NOMO-1 treated with DMSO at 0.1 percent for 48 hours (cell line): ENCODE data around the gene ANKRD16.

Source experiments
- DNase-seq: peaks from one replicate; lab custom pipeline; 2025; ENCODE audit not compliant: unreplicated experiment; lab: John Stamatoyannopoulos, UW

Gene ANKRD16

DNA sequence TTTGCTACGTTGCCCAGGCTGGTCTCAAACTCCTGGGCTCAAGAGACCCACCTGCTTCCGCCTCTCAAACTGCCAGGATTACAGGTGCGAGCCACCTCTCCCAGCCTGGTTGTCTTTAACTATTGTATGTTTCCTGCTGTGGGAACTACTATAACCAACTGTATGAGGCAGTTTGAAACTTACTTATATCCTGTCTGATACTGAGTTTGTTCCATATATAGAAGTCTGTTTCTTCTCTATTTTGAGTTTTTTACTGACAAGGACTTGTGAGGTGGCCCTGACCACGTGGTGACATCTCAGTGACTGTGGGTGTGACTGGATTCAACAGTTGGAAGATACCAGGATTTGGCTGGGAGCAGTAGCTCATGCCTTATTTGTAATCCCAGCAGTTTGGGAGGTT lies 14.5 kb upstream of the ANKRD16 start:
- no peak for DNase-seq

DNA sequence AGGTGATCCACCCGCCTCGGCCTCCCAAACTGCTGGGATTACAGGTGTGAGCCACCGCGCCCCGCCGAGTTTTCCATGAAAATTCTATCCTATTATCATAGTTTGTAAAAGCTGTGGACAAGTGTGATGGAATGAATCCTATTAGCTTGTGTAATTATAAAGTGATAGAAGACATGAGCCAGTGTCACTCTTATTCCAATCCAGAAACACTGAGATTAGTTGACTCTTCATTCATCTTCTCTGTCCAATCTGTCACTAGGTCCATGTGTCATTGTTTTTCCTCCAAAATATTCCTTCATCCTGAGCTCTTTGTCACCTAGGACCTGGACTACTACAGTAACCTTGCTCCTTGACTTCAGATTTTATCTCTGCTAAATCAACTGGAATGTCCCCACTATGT lies 13.9 kb upstream of the ANKRD16 start:
- no peak for DNase-seq

DNA sequence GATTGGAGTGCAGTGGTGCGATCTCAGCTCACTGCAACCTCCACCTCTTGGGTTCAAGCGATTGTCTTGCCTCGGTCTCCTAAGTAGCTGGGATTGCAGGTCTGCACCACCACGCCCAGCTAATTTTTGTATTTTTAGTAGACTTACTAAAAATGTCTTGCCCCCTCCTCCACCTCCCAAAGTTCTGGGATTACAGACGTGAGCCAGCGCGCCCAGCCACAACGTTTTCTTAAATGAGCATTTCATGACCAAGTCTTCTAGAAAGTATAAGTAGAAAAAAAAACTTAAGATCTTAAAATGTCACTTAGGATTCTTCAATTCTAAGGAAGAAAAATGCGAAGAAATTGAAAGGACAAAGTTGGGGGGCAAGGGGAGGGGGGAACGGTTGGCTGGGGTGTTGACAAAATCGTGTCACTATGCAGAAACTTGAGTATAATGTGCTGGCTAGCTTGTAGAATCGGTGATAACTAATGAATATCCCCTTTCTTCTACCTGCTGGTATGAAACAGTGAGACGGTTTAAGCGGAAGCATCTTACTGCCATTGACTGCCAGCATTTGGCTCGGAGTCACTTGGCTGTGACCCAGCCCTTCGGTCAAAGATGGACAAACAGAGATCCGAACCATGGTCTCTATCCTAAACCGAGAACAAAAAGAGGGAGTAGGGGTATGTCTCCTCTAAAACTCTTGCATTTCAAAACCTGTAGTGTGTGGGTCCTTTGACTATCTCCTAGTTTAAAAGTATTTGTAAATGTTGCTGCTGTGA lies 13.0 kb upstream of the ANKRD16 start:
- no peak for DNase-seq

DNA sequence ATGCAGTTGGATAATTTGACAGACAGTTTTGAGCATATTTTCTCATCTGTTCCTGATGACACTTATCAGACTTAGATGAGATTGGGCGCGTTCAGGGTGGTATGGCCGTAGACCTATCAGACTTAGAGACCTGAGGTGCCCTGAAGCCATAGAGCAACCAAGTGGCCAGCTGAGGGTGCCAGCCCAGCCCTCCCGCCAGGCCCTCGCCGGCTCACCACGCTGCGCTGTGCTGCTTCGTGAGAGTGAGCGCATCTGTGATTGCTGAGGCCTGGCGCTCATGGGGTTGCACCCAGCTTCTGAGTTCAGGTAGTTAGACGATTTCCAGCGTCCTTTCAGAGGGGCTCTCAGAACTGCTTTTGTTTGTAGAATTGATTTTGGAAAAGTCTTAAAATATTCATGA lies 10.6 kb upstream of the ANKRD16 start:
- DNase-seq = no peak

DNA sequence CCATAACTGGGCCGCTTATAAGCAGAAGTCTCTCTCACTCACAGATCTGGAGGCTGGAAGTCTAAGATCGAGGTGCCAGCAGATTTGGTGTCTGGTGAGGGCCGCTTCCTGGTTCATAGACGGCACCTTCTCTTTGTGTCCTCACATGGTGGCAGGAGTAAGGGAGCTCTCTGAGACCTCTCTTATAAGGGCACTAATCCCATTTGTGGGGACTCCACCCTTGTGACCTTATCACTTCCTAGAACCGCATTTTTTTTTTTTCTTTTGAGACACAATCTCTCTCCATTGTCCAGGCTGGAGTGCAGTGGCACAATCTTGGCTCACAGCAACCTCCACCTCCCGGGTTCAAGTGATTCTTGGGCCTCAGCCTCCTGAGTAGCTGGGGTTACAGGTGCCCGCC lies 8.5 kb upstream of the ANKRD16 start:
- DNase-seq = no peak

DNA sequence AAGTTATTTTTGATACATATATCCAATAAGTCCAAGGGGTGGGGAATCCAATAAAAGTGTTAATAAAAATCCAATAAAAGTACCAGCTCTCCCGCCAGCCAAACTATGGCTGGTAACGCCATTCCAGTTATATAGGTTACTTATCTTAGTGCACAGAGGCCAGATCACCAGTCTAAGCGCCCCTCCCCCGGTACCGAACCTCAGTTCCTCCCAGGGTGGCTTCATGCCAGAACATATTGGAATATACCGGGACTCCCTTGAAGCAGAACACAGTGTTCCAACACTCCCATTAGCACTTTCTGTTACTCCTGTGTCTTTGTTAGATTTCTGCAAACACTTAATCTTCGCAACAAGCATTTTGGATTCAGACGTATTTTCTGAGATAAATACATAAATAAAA lies 7.8 kb upstream of the ANKRD16 start:
- no peak for DNase-seq

DNA sequence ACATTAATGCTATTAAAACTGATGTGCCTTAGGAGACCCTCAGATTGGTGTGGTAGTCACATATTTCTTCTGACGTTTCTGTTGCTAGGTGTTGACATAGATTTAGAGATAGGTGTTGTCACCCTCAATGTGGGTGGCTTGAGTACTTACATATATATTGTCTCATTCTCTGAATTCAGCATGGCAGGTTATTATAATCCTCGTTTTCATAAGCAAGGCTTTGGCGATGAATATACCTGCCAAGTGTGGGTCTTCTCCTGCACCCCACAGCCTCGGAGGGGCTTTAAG lies 7.3 kb upstream of the ANKRD16 start:
- no peak for DNase-seq

DNA sequence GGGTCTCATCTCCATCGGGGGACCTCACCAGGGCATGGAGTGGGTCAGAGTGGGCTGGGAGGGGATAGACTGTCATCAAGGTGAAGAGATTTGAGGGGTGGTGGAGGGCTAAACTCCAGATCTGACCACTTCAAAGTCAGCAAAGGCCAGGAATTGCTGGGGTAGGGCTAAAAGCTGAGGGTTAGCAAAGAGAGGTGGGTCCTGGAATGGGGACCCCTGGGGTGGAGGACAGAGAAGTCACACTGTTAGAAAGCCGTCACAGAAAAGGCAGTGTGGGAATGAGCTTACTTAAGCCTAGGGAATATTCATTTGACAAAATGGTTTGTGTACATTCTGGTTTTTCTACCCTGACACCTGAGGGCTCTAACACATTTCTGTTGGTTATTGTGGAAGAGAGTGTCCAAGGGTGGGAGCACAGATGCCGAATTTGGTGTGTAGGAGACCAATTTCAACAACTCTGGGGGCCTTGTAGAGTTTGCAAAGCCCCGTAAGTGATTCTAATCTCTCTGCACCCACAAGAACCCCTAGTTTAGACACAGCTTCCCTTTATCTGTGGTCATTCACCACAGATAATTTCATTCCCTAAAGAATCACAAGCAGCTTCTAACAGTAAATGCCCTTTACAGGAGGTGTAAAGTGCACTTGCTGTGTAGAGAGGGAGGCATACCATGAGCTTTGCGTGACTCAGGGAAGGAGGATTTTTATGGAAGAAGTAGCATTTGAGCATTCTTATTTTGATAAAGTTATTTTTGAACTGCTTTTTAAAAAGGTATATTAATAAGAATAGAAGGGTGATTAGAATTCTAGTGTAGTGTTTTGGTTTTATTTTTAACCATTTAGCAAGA lies 6.7 kb upstream of the ANKRD16 start:
- DNase-seq = no peak

DNA sequence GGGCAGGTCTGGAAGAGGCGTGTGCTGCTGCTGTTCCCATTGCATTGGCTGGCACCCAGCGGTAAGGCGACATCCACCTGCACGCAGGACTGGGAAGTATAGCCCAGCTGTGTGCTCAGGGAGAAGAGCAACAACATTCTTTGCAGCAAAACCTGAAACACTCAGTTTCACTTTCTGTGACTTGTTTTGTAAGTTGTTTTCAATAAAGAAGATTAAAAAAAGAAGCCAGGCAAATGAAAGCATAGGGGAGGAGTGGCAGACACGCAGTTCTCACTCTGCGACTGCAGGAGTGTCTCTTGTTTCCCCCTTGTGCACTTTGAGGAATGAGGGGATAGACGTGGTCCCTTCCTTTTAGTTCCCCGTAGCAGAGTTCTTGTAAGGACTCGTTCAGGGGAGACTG lies 6.1 kb upstream of the ANKRD16 start:
- no peak for DNase-seq

DNA sequence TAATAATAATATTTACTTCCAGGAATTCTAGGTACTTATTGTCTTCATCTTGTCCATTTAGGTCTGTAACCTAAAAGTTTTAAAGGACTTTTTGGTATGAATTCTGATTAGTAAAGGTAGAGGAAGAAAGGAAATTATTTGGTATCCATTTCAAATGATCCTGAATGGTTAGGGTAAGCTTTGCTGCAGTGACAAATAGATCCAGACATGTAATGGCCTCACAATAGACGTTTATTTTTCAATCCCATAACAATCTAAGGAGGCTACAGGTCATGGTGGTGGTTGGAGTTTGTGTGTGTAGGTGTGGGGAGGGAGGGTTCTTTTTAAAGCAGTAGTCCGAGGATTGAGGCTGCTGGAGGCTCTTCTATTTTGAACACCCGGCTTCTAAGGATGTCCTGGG lies 5.7 kb upstream of the ANKRD16 start:
- DNase-seq = no peak

DNA sequence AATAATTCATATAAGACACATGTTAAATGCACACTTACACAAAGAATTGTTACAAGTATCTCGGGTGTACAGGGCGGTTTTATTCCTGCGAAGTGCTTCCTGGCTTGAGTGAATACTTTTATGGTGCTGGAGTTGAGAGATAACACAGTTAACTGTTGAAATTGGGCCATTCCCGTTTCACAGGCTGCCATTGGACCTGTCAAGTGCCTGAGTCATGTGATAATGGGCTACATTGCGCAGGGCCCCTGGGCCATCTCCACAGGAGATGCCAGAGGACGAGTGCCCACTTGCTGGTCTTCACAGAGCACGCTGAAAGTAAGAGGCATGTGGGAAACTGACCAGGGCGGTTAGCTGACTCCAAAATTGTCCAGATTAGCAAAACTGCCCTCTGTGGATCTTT lies 5.2 kb upstream of the ANKRD16 start:
- no peak for DNase-seq

DNA sequence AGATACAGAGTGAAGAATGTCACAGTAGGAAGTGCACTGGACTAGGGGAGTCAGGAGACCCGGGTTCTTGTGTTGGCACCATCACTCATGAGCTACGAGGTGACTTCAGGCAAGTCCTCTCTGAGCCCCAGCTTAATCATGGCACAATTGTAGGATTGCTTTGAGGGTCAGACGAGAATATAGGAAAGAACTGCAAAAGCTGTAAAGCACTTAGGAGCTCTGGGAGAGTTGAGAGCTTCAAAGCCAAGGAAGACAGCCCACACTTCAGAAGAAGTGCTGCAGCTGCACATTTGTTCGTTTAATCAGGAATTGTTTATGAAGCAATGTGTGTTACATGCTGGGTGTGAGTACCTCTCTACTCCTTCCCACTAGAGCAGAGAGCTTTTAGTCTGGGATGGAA lies 4.7 kb upstream of the ANKRD16 start:
- no peak for DNase-seq

DNA sequence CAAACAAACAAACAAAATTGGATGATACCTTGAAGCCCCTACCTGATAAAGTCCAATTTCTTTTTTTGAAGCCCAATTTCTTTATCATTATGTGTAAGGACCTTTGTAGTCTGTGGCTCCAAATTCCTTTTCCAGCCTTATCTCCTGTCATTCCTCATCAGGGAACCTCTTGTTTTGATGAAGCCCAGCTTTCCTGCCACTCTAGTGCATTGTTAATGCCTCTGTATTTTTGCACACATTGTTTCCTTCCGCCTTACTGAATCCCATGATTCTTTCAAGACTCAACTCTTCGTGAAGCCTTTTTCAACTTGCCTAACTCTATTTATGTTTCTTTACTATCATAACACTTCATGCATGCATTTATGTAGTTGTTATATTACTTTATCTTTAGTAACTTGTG lies 3.6 kb upstream of the ANKRD16 start:
- DNase-seq = no peak

DNA sequence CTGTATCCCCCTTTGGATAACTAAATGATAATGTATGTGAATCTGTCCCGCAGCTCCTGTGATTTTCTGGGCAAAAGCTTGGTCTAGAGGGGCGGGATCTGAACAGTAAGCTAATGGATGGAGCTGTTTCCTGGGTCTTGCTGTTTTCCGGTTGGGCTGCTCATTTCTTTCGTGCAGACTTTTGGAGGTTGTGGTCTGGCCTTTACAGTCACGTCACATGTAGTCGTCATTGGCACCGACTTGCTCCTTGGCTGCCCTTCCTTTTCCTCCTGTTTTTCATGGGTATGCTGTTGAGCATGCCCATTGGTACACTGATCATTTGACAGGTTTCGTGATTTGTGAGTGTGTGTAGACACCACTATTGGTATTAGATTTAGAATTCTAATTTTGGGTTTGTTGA lies 2.3 kb upstream of the ANKRD16 start:
- DNase-seq = no peak

DNA sequence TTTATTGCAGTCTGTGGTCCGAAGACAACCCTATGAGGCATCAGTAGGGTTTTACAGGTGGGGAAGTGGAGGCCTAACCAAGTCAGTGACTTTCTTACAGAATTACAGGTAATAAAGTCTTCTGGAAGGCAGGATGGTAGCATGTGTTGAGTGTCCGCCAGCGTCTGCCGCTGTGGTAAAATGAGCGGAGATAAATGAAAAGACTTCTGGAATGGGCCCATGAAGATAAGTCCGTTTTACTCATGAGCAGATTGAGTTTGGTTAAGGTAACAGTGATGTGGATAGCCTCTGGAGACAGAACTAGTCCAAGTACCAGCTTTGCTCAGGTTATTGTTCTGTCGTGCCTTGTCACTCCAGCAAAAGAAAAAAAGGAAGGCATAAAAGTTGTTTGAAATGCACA lies 1.3 kb upstream of the ANKRD16 start:
- no peak for DNase-seq

DNA sequence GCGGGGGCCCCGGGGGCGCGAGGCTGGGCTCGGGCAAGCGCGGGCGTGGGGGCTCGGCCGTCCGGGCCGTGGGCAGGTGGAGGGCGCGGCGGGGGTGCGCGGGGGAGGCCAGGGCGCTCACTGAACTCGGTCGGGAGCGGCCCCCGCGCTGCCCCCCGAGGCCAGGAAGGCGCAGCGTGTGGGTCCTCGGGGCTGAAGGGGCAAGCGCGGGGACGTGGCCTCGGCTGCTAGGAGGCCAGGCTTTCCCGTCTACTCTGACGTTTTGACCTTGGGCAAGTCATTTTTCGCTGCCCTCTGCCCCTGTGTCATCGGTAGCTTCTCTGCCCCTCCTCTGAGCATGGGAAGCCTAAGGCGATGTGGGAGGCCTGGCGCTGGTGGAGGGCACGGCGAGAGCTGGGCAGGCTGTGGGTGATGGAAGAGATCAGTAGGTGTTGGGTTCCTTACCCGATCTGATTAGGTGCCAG lies 791 bp upstream of the ANKRD16 start:
- DNase-seq = no peak

DNA sequence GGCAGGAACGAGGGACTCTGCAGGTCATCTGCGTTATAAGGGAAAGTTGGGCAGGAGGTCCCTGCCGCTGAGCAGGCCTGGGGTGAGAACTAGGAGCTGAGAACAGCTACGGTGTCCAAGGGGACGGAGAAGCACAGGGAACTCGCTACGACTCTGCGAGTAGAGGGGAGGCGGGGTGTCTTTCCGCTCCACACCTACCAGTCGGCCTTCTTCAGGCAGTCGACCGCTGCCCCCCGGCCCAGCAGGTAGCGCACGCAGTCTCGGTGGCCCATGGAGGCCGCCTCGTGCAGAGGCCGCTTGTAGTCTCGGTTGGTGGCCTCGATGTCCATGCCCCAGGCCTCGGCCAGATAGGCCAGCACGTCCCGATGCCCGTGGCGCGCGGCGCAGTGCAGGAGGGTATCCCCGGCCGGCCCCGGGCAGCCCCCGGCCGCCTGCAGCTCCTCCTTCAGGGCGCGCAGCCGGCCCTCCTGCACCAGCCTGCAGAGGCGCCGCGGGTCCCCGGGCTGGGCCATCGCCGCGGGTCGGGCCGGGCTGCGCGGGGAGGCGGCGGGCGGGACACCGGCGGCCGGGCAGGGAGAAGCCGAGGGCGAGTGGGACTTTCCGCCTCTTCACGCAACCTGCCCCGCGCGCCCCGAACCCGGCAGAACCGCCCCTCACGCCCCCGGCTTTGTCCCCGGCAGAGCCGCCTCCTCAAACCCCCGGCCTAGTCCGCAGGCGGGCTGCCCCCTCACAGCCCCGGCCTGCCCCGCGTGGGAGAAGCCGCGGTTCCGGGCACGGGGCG lies 660 bp downstream of the ANKRD16 start:
- DNase-seq = no peak

DNA sequence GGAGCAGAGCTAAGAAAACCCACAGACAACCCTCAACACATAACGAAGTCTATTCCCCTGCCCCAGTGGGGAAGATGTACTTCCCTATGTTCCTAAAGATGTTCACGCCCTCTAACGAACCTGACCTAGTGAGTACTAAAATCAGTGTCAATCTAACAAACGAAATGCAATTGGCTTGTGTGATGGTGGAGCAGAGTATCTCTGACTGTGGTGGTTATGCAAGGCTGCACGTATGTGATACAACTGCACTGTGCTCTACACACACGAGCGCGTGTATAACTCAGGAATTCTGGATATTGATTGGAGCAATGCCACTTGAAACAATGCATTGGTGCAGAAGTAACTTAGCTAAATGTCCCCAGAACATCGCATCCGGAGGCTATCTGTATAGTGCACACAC lies 1.3 kb downstream of the ANKRD16 start:
- peak; percentile 70 for DNase-seq

DNA sequence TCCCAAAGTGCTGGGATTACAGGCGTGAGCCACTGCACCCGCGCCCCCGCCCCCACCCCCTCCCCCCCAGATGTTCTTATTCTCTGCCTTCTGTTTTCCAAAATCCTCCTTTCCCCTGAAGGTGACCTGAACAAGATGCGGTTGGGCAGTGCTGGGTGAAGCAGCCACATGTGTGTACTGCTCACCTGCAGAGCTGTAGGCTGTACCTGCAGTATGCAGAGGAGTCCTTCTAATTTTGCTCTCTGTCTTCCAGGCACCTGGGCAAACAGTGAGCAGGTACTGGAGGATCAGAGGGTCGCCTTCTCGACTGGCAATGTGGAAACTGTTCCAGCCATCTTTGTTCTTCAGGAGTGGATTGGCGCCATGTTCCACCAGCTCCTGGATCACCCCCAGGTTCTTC lies 2.1 kb downstream of the ANKRD16 start:
- DNase-seq = no peak

DNA sequence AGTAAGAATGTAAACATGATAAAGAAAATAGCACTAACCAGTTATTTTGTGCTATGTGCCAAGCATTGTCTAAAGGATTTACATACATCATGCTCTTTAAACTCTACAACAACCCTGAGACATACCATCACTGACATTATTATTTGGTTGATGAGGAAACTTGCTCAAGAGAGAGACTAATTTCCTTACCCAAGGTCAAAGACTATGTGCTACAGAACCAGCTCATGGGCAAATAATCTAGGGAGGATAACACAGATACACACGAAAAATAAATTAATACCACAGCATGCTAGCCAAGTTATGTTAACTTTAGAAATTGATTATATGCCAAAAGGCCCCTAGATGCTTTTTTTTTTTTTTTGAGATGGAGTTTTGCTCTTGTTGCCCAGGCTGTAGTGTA lies 2.7 kb downstream of the ANKRD16 start:
- DNase-seq = no peak

DNA sequence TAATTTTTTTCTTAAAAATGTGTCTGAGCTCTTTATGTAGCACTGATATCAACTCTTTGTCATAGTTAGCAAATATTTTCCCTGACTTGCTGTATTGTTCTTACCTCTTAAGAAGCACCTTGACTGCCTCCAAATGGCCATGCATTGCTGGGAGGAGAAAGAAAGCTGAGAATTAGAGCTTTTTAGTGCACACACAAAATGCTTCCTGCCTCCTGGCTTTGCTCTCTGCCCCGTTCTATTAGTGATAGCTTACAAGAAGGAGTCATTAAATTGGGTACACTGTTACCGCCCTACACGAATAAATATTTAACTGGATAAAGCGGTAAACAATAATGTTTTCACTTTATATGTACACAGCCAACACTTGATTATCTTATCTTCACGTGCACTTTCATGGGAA lies 4.1 kb downstream of the ANKRD16 start:
- DNase-seq = no peak

DNA sequence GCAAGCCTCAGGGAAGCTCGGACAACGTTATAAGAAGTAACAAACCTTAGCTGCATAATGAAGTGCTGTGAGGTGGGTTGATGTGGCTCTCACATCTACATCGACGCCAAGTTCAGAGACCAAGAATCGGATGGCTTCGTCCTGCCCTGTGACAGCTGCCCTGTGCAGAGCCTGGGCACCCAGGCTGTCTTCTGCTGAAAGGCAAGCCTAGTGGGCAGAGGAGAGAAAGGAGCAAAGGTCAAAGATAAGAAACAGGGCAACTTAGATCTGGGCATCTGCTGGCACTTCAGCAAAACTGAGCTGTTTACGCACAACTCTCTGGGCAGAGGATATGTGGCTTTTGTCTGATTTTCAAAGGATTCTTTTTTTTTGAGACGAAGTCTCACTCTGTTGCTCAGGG lies 6.7 kb downstream of the ANKRD16 start:
- DNase-seq = no peak
